ENCODE results near the gene SHROOM3.

SHROOM3 gene

GRCh38 chr4:76531597-76531996, 96.6 kb downstream of the SHROOM3 start:
- TF ChIP-seq CTCF (conservative IDR thresholded peaks at IDR 0.05; ENCODE audit: control insufficient read depth, insufficient read depth, low read depth, low read length) = no peak
- H3K4me3 ChIP-seq (ENCODE audit: control insufficient read depth, low read depth, low read length) = no peak overlapping the region
- no peak for DNase-seq (ENCODE audit: low read depth)

- H3K4me3 ChIP-seq (ENCODE audit: control insufficient read depth, low read depth, low read length) = no peak overlapping the region
- no peak for TF ChIP-seq CTCF (conservative IDR thresholded peaks at IDR 0.05; ENCODE audit: control insufficient read depth, insufficient read depth, low read depth, low read length)
- DNase-seq (ENCODE audit: low read depth) = no peak
Measured at GRCh38 chr4:76532805-76533204, 97.8 kb downstream of the SHROOM3 start.

GRCh38 chr4:76533314-76533713, 98.3 kb downstream of the SHROOM3 start:
- no peak for TF ChIP-seq CTCF (conservative IDR thresholded peaks at IDR 0.05; ENCODE audit: control insufficient read depth, insufficient read depth, low read depth, low read length)
- H3K4me3 ChIP-seq (ENCODE audit: control insufficient read depth, low read depth, low read length) = no peak overlapping the region
- no peak for DNase-seq (ENCODE audit: low read depth)

- DNase-seq (ENCODE audit: low read depth) = no peak
- H3K4me3 ChIP-seq (ENCODE audit: control insufficient read depth, low read depth, low read length) = no peak overlapping the region
- TF ChIP-seq CTCF (conservative IDR thresholded peaks at IDR 0.05; ENCODE audit: control insufficient read depth, insufficient read depth, low read depth, low read length) = no peak
Measured at GRCh38 chr4:76535603-76536372, 100.8 kb downstream of the SHROOM3 start.

GRCh38 chr4:76536373-76536689, 101.3 kb downstream of the SHROOM3 start:
- no peak for DNase-seq (ENCODE audit: low read depth)
- no peak for TF ChIP-seq CTCF (conservative IDR thresholded peaks at IDR 0.05; ENCODE audit: control insufficient read depth, insufficient read depth, low read depth, low read length)
- H3K4me3 ChIP-seq (ENCODE audit: control insufficient read depth, low read depth, low read length) = no peak overlapping the region

- no peak for DNase-seq (ENCODE audit: low read depth)
- no peak overlapping the region for H3K4me3 ChIP-seq (ENCODE audit: control insufficient read depth, low read depth, low read length)
- TF ChIP-seq CTCF (conservative IDR thresholded peaks at IDR 0.05; ENCODE audit: control insufficient read depth, insufficient read depth, low read depth, low read length) = no peak
Measured at GRCh38 chr4:76538296-76538695, 103.3 kb downstream of the SHROOM3 start.

- H3K4me3 ChIP-seq (ENCODE audit: control insufficient read depth, low read depth, low read length) = no peak overlapping the region
- TF ChIP-seq CTCF (conservative IDR thresholded peaks at IDR 0.05; ENCODE audit: control insufficient read depth, insufficient read depth, low read depth, low read length) = no peak
- DNase-seq (ENCODE audit: low read depth) = no peak
Measured at GRCh38 chr4:76539979-76540378, 105.0 kb downstream of the SHROOM3 start.

Measured in fibroblast of mammary gland (primary cell).